Measurements from ENCODE around the gene CHD5.

DNA sequence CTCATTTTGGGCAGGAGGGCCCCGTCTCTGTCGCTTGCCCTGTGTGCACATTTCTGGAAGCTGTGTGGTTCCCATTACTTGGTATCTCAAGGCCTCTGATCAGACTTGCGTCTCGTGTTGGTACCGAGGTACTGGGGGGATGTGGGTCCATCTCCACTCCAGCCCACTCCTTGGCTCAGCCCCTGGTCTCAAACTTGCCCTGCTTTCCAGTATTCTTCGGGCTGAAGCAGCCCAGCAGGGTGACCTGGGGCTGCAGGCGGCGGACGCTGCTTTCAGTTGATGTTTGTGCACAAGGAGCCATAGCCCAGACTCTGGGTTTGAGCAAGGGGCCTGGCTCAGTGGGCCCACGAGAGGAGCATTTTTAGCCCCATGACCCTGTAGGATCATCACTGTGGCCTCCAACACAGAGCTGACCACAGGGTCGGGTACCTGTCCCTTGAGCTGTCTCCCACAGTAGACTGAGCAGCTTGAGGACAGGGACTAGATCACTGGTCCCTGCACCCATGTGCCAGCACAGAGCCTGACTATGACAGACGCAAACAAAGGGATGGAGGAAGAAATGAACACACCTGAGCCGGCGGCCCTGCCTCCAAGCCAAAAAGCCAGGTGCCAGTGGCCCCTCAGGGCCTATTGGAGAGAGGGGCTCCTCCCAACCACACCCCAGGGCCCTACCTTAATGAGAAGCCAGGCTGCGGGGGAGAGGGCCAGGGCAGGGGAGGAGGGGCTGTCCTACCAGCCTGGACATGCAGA, 46.8 kb downstream of the CHD5 start:
- TF ChIP-seq TOX (CRISPR knock-in tag; IDR thresholded peaks at IDR 0.05; ENCODE audit: borderline replicate concordance) (no peak), ZNF70 (CRISPR knock-in tag; IDR thresholded peaks at IDR 0.05) (no peak), ZFP30 (CRISPR knock-in tag; IDR thresholded peaks at IDR 0.05) (no peak), ISL1 (CRISPR knock-in tag; IDR thresholded peaks at IDR 0.05) (no peak), BACH2 (CRISPR knock-in tag; IDR thresholded peaks at IDR 0.05; ENCODE audit: borderline replicate concordance) (no peak), ZNF8 (CRISPR knock-in tag; IDR thresholded peaks at IDR 0.05) (no peak), ZC3H10 (CRISPR knock-in tag; IDR thresholded peaks at IDR 0.05) (no peak), ARNTL (CRISPR knock-in tag; IDR thresholded peaks at IDR 0.05; ENCODE audit: borderline replicate concordance, low read depth) (no peak), PPARA (CRISPR knock-in tag; IDR thresholded peaks at IDR 0.05; ENCODE audit: borderline replicate concordance) (no peak), TCF4 (CRISPR knock-in tag; IDR thresholded peaks at IDR 0.05; ENCODE audit: borderline replicate concordance) (no peak), SNAI2 (CRISPR knock-in tag; IDR thresholded peaks at IDR 0.05) (no peak)
- TF ChIP-seq, protein P1, sequence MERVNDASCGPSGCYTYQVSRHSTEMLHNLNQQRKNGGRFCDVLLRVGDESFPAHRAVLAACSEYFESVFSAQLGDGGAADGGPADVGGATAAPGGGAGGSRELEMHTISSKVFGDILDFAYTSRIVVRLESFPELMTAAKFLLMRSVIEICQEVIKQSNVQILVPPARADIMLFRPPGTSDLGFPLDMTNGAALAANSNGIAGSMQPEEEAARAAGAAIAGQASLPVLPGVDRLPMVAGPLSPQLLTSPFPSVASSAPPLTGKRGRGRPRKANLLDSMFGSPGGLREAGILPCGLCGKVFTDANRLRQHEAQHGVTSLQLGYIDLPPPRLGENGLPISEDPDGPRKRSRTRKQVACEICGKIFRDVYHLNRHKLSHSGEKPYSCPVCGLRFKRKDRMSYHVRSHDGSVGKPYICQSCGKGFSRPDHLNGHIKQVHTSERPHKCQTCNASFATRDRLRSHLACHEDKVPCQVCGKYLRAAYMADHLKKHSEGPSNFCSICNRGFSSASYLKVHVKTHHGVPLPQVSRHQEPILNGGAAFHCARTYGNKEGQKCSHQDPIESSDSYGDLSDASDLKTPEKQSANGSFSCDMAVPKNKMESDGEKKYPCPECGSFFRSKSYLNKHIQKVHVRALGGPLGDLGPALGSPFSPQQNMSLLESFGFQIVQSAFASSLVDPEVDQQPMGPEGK (CRISPR knock-in tag; IDR thresholded peaks at IDR 0.05; ENCODE audit: borderline replicate concordance), result no peak
- TF ChIP-seq, protein P2, sequence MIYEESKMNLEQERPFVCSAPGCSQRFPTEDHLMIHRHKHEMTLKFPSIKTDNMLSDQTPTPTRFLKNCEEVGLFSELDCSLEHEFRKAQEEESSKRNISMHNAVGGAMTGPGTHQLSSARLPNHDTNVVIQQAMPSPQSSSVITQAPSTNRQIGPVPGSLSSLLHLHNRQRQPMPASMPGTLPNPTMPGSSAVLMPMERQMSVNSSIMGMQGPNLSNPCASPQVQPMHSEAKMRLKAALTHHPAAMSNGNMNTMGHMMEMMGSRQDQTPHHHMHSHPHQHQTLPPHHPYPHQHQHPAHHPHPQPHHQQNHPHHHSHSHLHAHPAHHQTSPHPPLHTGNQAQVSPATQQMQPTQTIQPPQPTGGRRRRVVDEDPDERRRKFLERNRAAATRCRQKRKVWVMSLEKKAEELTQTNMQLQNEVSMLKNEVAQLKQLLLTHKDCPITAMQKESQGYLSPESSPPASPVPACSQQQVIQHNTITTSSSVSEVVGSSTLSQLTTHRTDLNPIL (CRISPR knock-in tag; IDR thresholded peaks at IDR 0.05; ENCODE audit: low read depth), result no peak
- TF ChIP-seq, protein P3, sequence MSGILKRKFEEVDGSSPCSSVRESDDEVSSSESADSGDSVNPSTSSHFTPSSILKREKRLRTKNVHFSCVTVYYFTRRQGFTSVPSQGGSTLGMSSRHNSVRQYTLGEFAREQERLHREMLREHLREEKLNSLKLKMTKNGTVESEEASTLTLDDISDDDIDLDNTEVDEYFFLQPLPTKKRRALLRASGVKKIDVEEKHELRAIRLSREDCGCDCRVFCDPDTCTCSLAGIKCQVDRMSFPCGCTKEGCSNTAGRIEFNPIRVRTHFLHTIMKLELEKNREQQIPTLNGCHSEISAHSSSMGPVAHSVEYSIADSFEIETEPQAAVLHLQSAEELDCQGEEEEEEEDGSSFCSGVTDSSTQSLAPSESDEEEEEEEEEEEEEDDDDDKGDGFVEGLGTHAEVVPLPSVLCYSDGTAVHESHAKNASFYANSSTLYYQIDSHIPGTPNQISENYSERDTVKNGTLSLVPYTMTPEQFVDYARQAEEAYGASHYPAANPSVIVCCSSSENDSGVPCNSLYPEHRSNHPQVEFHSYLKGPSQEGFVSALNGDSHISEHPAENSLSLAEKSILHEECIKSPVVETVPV (CRISPR knock-in tag; IDR thresholded peaks at IDR 0.05), result no peak

Measured in SK-N-SH treated with all-trans-retinoic acid at 6 μM for 48 hours (cell line).